Measurements from ENCODE around the gene GIMAP5.

DNA sequence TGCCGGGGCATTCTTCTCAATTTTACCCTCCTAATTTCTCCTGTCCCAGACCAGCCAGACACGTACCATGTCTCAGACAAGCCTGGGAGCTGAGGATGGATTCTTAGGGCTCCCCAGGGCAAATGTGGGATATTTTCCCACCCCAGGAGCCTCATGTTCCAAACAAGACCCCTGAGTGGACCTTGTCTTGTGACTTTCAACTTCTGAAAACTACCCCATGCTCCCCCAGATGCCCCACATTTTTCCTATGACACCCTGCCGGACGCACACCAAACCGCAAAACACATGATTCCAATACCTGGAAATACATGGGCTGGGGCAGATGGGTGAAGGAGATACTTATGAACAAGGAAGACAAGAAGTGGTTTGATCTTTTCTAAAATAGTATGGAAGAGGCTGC lies 874 bp downstream of the GIMAP5 start:
- no peak for TF ChIP-seq EP300 (conservative IDR thresholded peaks at IDR 0.05; ENCODE audit: poor library complexity, severe bottlenecking)
- TF ChIP-seq POLR2AphosphoS5 (IDR thresholded peaks at IDR 0.05) = no peak
- TF ChIP-seq, protein P1, sequence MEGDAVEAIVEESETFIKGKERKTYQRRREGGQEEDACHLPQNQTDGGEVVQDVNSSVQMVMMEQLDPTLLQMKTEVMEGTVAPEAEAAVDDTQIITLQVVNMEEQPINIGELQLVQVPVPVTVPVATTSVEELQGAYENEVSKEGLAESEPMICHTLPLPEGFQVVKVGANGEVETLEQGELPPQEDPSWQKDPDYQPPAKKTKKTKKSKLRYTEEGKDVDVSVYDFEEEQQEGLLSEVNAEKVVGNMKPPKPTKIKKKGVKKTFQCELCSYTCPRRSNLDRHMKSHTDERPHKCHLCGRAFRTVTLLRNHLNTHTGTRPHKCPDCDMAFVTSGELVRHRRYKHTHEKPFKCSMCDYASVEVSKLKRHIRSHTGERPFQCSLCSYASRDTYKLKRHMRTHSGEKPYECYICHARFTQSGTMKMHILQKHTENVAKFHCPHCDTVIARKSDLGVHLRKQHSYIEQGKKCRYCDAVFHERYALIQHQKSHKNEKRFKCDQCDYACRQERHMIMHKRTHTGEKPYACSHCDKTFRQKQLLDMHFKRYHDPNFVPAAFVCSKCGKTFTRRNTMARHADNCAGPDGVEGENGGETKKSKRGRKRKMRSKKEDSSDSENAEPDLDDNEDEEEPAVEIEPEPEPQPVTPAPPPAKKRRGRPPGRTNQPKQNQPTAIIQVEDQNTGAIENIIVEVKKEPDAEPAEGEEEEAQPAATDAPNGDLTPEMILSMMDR (IDR thresholded peaks at IDR 0.05; ENCODE audit: poor library complexity, severe bottlenecking) = no peak
- TF ChIP-seq RAD21 (conservative IDR thresholded peaks at IDR 0.05) = no peak
- TF ChIP-seq EZH2 (IDR thresholded peaks at IDR 0.05; ENCODE audit: borderline replicate concordance, insufficient read depth, low read length, poor library complexity, severe bottlenecking) = no peak
- TF ChIP-seq TAF1 (IDR thresholded peaks at IDR 0.05; ENCODE audit: low read depth) = no peak
- TF ChIP-seq, protein P2, sequence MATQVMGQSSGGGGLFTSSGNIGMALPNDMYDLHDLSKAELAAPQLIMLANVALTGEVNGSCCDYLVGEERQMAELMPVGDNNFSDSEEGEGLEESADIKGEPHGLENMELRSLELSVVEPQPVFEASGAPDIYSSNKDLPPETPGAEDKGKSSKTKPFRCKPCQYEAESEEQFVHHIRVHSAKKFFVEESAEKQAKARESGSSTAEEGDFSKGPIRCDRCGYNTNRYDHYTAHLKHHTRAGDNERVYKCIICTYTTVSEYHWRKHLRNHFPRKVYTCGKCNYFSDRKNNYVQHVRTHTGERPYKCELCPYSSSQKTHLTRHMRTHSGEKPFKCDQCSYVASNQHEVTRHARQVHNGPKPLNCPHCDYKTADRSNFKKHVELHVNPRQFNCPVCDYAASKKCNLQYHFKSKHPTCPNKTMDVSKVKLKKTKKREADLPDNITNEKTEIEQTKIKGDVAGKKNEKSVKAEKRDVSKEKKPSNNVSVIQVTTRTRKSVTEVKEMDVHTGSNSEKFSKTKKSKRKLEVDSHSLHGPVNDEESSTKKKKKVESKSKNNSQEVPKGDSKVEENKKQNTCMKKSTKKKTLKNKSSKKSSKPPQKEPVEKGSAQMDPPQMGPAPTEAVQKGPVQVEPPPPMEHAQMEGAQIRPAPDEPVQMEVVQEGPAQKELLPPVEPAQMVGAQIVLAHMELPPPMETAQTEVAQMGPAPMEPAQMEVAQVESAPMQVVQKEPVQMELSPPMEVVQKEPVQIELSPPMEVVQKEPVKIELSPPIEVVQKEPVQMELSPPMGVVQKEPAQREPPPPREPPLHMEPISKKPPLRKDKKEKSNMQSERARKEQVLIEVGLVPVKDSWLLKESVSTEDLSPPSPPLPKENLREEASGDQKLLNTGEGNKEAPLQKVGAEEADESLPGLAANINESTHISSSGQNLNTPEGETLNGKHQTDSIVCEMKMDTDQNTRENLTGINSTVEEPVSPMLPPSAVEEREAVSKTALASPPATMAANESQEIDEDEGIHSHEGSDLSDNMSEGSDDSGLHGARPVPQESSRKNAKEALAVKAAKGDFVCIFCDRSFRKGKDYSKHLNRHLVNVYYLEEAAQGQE (IDR thresholded peaks at IDR 0.05; ENCODE audit: borderline replicate concordance) = no peak
